GM18499 (cell line): ENCODE measurements around the gene CEP295NL.
"Not testable (repeated sequence)": the region's sequence is repeated elsewhere in the genome, so short reads cannot be mapped to it uniquely, and the experiment has no call there.

Experiments
- ATAC-seq: cut with Tn5 transposase; IDR thresholded peaks from one replicate; pipeline ENCODE4 v1.9.1; 2021; ENCODE audit warnings: moderate number of reproducible peaks; ENCODE audit not compliant: insufficient read depth, unreplicated experiment

The CEP295NL gene

DNA sequence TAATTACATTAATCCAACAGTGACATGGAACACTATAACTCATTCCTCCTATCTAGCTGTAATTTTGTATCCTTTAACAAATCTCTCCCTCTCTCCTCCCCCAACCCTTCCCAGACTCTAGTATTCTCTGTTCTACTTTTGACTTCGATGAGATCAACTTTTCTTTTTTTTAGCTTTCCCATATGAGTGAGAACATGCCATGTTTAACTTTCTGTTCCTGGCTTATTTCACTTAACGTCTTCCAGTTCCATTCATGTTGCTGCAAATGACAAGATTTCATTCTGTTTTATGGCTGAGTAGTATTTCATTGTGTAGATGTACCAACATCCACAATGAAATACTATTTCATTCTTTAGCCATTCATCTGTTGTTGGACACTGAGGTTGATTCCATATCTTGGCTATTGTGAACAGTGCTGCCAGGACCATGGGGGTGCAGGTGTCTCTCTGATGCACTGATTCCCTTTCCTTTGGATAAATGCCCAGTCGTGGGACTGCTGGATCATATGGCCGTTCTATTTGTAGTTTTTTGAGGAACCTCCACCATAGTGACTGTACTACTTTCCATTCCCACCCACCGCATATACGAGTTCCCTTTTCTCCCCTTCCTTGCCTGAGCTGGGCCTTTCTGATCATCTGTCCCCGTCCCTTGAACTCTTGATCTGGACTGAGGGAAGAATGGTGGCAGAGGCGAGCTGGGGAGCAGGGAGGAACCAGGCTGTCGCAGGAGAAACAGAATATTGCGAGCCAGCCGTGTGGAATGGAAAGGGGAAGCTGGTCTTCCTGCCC is 7.7 kb upstream of the CEP295NL start:
- no peak for ATAC-seq

DNA sequence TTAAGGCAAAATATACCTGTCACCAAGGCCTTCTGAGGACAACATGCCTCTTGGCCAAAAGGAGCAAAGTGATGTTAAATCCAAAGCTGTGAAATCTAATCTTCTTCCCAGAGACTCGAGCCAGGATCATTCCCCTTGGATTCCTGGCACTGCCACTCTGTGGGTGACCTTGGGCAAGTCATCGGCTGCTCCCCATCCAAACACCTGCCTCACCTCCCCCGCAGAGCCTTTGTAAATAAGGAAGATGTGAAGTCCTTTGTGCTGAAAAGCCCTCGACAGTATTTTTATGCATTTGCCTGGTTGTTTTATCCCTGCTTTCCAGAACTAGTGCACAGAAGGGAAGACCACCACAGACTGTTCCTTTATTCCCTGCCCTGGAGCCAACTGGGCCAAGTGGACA is 5.4 kb upstream of the CEP295NL start:
- ATAC-seq: no peak

DNA sequence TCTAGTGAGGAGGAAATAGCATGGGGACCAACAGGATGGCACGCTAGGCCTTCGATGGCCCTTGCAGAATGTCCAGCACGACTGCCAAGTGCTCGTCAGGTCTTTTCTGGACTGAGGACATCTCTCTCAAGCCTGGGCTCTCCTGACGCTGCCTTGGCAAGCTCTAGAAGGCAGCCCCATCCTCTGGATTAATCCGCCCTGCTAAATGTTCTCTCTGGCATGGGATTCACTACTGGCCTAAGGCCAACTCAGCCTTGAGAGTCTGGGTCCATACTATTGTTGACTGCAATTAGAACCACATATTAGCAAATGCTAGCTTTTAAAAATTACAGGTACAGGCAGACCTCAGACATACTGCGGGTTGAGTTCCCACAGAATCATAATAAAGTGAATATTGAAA is 2.5 kb upstream of the CEP295NL start:
- ATAC-seq: no peak

DNA sequence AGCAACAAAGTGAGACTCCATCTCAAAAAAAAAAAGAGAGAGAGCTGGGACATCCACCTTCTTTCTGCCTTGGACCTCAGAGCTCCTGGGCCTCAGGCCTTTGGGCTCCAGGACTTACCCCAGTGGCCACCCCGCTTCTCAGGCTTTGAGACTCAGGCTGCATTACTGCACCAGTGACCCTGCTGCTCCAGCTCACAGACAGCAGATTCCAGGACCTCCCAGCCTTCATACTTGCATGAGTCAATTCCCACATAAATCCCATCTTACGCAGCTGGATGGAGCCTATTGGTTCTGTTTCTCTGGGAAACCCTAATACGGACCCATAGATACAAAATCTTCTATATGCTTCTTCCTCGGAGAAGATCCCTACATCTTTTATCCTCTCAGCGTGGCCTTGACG is 2.1 kb upstream of the CEP295NL start:
- no peak for ATAC-seq

DNA sequence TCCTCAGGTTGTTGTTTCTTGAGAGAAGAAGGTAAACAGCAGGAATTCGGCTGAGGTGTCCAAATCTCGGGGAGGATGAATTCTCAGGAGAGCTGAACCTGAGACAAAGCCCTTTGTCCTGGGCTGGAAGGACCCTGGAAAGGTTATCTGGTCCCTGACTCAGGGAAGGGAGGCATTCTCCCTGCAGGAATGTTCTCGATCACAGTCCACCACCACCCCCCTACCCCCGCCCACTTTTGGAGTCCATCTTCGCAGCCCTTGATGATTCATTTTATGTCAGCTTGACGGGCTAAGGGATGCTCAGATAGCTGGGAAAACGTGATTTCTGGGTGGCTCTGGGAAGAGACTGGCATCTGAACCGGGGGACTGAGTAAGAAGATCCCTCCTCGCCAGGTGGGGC is 1.4 kb upstream of the CEP295NL start:
- no peak for ATAC-seq

DNA sequence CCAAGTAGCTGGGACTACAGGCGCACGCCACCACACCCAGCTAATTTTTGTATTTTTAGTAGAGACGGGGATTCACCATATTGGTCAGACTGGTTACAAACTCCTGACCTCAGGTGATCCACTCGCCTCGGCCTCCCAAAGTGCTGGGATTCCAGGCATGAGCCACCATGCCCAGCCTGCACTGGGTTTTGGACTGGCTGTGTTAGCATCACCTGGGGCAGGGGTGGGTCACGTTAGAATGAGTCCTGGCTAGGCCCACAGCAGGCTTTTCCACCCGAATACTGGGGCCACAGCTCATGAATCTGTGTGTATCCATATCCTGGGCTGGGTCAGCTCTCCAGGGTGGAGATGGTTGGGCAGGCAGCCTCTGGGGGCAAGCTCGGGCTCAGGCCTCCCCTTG is 770 bp downstream of the CEP295NL start:
- ATAC-seq: not testable (repeated sequence)

DNA sequence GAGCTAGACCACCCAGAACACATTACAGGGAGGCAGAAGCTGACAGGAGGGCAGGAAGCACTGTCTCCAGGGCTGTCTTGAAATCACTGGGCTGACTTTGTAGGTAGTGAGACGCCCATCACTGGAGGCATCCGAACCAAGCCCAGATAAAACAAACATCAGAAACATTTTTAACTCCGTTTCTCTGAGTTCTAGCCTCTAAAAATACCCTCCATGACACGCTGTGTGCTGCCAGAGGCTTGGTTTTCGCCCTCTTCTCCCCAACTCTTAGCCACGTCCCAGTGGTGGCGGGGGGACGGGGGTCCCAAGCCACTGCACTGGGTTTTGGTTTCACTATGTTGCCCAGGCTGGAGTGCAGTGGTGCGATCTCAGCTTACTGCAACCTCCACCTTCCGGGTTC is 1.2 kb downstream of the CEP295NL start:
- no peak for ATAC-seq

DNA sequence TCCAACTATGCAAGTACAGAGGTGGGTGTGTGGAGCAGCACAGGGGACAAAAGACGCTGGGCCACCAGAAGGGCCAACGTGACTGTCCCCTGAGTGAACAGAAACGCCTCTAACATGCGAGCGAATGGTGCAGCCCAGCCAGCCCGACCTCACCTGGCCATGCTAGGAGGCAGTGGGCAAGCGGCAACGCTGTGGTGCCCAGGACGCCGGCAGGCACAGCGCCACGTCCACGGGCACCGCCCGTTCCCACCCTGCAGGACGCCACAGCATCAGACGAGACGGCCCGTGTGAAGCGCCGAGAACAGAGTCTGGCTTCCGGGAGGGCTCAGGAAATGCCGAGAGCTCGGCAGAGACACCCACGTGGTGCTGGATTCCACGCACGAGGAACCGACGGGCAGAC is 2.2 kb downstream of the CEP295NL start:
- ATAC-seq: no peak

DNA sequence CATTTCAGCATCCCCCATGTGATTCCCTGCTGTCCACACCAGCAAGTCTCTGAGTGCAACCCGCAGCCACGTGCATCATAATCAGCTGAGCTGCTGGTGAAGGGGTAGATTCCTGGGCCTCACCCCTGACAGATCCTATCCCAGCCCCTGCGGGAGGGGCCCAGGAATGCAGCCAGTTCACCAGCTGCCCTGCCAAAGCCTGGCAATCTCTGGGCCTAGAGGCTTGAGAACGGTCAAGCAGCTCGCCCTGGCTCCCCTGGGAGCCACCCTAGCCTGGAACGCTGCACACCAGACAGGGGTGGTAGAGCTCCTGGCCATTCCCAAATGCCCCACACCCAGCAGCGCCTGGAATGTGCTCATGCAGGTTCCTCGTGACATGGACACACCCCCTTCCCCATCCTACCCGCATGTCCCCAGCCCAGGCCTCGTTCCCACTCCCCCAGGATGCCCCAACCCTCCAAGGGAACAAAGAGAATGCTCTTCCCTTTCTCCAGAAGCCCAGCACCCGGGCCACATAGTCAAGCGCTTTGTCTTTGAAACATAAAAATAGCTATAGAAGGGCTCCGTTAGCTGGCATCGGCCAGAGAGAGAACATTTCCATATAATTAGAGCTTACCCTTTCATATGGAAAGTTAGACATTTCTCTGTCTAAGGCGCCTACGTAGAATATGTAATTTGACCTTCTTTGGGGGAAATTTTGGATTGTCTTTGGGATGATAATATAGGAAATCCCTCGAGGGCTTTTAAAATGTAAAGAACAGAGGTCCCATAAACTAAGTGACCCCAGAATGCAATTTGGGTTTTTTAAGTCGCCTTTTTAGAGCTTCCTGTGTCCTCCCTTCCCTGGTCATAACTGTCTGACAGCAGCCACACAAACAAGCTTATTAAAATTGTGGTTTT is 3.4 kb downstream of the CEP295NL start:
- no peak for ATAC-seq

DNA sequence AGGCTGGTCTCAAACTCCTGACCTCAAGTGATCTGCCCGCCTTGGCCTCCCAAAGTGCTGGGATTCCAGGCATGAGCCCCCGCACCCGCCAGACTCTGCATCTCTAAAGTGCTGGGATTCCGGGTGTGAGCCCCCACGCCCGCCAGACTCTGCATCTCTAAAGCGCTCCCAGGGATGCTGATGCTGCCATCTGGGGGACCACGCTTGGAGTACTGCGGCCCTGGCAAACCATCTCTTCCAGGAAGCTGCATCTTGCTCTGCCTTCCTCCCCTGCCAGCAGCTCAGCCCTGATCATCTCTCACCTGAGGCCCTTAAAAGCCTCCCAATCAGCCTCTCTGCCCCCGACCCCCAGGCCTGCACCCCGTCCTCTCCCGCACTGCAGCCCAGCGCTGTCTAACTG is 4.1 kb downstream of the CEP295NL start:
- no peak for ATAC-seq

DNA sequence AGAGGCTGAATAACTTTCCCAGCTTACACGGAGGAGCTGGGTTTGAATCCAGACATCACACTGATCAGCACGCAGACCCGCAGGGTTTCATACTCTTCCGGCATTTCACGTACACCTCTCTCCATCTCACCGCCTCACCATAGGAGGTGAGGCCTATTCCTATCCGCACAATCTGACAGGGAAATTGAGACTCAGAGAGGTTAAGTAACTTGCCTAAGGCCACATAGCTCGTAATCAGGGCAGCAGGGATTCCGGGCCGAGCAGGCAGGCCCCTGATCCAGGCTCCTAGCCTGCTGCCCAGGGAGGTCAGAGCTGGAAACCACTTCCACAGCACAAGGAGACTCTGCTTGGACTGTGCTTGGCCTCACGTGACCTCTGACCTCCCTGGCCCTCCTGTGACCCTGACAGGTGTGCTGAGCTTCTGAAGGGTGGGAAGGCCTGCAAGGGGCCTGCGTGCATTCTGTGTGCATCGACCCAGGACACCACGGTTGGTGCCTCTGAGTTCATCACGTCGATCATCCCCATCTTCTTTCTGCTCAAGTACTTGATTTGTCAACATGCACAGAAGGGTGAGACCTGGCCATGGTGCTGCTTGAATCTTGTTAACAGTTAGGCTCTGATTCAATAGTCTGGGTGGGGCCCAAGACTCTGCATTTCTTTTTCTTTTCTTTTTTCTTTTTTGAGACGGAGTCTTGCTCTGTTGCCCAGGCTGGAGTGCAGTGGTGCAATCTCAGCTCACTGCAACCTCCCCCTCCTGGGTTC is 4.7 kb downstream of the CEP295NL start:
- no peak for ATAC-seq

DNA sequence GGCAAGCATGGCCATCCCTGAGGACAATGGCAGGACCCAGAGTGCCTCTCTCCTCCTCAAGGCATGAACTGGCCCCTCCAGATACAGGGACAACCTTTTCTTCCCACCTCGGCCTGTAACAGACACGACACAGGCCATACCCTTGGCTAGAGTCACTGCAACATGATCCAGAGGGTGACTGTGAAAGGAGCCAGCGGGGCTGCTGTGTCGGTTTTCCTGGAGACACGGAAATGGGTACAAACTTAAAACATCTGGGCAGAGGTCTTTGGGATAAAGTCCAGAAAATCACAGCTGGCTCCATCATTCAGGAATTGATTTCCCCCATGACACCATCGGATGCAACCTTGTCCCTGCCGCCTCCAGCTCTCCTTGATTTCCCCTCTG is 5.3 kb downstream of the CEP295NL start:
- ATAC-seq: no peak

DNA sequence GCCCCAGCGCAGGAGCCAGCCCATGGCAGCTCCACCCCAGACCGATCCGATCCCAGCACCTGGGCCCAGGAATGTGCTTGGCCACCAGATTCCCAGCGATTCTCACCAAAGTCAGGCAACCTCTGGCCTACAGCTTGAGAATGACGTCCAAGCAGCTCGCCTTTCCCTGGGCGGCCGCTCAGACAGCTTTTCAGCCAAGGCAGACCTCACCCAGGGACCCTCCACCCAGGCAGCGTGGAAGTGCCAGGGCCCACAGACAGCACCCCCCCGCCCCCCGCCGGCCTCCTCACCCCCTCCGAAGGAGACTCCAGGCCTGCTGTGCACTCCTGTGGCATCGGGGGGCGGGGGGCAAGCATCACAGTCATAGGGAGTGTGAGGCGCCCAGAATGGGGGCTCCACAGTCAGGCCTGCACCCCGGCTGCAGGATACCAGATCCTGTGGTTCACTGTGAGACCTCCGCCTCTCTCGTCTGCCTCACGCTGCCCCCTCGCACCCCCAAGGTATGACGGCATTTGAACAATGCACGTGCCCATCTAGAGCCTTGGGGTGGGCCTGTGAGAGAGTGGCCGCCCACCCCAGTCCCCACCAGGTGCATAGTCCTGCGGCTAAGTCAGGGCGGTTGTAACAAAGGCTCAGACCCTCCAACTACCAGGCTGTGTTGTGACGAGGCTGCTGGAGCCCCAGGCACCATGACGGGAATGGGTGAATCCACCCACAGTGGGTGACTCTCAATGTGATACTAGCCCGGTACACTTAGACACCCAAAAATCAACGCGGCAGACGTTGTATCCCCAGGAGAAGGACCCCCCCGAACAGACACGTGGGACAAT is 6.0 kb downstream of the CEP295NL start:
- ATAC-seq: no peak

DNA sequence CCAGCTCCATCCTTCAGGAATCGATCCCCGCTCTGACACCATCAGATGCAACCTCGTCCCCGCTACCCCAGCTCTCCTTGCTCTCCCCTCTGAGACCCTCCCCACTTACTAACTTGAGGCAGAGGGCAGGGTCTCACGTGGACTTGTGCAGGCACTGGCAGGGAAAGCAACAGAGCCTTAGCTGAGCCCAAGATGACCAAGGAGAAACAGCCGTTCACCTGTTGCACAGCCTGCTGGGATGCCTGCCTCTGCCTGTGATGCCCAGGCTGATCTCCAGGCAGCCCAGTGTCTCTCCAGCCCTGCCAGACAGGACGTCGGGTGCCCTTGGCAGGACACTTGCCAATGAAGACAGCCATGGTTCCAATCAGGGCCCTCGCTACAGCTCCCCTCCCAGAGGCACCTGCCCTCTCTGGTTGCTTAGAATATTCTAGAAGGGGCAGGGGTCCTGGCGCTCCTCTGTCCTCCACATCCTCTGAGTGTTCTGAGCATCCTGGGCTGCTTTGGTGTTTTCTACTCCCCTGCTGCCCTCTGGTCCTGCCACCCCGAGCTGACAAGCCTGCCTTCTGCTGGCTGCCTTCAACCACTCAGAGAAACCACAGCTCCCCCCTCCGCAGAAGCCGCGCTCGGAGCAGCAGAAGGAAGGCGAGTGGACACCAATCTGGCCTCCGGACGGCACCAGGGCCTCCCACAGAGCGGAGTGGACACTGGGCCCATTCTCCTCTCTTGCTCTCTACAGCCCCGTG is 6.7 kb downstream of the CEP295NL start:
- ATAC-seq: no peak

DNA sequence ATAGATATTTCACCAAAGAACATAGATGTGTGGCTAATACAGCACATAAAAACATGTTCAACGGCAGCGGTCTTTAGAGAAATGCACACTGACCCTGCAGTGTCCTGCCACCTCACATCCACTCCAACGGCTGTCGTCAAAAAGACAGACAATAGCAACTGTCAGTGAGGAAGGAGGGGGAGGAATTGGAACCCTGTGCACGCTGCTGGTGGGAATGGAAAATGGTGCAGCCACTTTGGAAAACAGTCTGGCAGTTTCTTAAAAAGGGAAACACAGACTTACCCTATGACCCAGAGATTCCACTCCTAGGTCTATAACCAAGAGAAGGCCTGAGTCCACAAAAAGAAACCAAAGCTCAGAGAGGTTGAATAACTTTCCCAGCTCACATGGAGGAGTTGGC is 7.7 kb downstream of the CEP295NL start:
- no peak for ATAC-seq

DNA sequence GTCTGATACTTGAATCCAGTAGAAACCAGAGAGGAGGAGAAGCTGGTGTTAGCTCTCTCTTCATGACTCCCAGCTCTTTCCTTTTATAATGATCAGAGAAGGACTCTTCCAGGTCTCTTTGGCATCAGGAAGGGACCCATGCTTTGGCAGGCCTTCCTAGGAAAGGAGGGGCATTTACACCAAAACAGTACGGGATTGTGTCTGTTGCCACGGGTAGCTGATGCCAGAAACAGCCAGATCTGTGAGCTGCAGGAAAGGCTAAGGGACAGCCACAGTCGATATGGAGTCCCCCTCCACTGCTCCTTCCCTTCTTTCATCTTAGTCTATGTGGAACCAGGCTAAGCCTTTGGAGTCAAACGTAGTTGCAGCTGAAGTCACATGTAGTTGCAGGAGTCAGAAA is 9.3 kb downstream of the CEP295NL start:
- ATAC-seq: no peak

DNA sequence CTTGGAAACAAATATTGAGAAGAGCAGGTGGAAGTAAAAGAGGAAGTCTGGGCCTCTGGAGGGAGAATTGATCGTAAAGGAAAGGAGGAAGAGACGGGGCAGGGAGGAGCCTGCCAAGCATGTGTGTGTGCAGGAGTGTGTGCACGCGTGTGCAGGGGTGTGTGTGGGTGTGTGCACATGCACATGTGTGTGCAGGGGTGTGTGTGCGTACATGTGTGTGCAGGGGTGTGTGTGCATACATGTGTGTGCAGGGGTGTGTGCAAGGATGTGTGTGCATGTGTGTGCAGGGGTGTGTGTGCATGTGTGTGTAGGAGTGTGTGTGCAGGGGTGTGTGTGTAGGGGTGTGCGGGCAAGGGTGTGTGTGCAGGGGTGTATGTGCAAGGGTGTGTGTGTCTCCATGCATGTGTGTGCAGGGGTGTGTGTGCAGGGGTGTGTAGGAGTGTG is 10.0 kb downstream of the CEP295NL start:
- ATAC-seq: no peak

DNA sequence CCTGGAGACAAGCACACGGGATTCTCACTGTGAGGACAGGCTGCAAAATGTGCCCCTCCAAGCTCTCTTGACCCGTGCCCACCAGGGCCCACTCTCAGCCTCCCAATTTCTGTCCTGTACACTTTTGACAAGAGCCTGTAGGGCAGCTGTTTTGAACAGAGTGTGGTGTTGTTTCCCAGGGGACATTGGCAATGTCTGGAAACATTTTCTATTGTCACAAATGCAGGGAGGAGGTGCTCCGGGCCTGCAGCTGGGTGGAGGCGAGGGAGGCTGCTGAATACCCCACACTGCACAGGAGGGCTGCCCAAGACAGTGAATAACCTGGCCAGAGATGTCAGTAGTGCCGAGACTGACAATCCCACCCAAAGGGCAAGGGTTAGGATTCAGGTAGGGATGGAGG is 10.5 kb downstream of the CEP295NL start:
- no peak for ATAC-seq

DNA sequence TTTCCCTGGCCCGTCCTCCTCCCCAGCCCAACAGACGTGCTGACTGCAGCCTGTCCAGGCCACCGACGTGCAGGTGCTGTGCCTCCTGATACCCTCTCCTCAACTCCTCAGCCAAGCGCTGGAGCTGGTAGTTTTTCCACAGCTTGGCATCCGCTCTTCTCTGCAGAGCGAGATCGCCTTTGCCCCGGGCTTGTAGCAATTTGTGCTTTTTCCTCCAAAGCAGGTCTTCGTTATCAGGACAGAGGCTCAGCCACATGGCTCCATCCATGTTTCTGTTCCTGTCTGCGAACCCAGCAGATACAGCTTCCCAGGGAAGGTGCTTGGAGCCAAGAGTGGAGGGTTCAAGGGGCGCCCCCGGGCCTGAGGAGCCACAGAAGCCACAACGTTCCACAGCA is 10.9 kb downstream of the CEP295NL start:
- ATAC-seq: no peak
